GM13976 (cell line): Measurements from ENCODE around the gene TDRD1.

Experiments used
- DNase-seq: peaks from one replicate; pipeline ENCODE4 v3.0.0; 2012; ENCODE audit warnings: low spot score
- in situ Hi-C: fragments of 300-500 bp; cut with MboI; formaldehyde crosslinking; loops from one replicate; pipeline ENCODE4 v1.12.0; 2022; ENCODE audit warnings: low sequenced_read_pairs, mixed read lengths, inconsistent platforms; ENCODE audit not compliant: unreplicated experiment
- TF ChIP-seq, protein P1 (sequence below): IDR thresholded peaks from 2 replicates; pipeline ENCODE4 v1.5.1; 2012; ENCODE audit warnings: borderline replicate concordance, mild to moderate bottlenecking; ENCODE audit not compliant: insufficient read depth; ENCODE audit errors: extremely low read depth, missing control alignments, control extremely low read depth

TDRD1 gene

DNA sequence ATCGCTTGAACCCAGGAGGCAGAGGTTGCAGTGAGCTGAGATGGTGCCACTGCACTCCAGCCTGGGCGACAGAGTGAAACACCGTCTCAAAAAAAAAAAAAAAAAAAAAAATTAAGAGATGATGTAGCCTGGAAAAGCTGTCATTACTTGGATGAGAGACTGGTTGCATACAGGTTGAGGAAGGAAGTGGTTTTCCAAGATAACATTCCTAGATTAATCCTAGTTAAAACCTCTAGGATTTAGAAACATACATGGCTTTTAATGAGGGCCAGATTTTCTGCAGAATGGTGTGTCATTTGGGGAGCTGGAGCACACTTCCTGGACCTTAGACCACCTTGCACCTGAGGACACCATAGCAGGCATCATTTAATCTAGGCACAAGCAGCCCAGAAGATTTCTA, 77.7 kb downstream of the TDRD1 start:
- in situ Hi-C loops = no loop called here
- no peak for DNase-seq
- TF ChIP-seq, protein P1, sequence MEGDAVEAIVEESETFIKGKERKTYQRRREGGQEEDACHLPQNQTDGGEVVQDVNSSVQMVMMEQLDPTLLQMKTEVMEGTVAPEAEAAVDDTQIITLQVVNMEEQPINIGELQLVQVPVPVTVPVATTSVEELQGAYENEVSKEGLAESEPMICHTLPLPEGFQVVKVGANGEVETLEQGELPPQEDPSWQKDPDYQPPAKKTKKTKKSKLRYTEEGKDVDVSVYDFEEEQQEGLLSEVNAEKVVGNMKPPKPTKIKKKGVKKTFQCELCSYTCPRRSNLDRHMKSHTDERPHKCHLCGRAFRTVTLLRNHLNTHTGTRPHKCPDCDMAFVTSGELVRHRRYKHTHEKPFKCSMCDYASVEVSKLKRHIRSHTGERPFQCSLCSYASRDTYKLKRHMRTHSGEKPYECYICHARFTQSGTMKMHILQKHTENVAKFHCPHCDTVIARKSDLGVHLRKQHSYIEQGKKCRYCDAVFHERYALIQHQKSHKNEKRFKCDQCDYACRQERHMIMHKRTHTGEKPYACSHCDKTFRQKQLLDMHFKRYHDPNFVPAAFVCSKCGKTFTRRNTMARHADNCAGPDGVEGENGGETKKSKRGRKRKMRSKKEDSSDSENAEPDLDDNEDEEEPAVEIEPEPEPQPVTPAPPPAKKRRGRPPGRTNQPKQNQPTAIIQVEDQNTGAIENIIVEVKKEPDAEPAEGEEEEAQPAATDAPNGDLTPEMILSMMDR = no peak

DNA sequence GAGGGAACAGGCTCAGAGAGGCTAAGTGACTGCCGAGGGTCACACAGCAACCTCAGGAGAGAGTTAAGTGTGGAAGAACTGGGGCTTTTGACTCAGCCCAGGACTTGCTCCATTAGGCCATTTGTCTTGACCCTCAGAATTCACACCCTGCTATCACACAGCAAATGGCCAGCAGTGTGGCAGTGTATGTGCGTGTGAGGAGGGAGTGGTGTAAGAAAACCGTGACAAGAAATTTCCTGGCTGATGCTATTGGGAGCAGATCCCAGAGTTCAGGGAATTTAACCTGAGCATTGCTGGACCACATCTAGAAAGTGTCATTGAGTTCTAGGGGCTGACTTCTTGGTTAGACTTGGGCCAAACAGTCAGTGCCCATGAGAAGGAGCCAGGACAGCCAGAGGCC, 78.3 kb downstream of the TDRD1 start:
- in situ Hi-C loops = no loop called here
- TF ChIP-seq, protein P1 = no peak

DNA sequence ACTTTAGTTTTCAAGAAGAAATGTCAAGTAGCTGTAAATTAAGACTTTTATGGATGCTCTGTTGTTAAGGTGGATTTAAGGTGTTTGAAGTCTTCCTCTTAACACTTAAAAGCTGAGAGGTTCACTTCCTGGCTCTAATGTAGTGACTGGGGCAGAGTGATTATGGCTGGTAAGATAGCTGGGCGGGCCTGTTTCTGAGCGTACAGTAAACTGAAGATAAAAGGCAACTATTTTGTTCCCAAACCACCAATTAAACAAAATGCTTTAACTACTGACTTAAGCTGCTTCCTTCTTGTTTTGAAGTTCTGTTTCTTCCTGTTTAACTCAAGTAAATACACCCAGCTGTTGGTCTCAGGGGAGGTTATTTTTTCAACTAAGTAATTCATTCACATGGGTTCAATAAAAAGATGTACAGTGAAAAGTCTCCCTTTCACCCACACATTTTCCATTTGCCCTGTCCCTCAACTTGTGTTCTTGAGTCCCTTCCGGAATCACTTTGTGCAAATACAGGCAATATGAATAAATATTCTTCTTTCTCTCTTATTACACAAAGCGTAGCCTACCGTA, 79.2 kb downstream of the TDRD1 start:
- DNase-seq = no peak

More for the DNA sequence above, 78.3 kb downstream of the TDRD1 start:
- DNase-seq = no peak

DNA sequence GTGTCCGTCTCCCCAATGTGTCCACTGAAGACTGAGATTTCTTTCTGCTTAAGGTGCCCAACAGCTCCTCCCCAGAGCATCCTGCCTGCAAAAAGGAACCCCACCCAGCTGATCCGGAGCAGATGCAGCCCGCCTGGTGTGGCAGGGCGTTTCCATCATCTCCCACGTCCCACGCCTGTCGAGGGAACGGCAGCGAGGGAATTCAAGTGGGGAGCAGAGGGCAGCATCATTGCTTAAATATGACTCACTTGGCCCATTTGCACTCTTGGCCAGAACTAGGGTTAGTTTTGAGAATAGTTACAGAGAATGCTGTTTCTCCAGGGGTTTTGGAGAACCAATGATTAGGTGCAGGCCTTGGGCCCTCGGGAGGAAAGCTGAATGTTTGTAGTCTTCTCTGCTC, 80.7 kb downstream of the TDRD1 start:
- in situ Hi-C loops = no loop called here
- TF ChIP-seq, protein P1 = no peak
- DNase-seq = no peak

More for the DNA sequence above, 79.2 kb downstream of the TDRD1 start:
- in situ Hi-C loops = no loop called here
- TF ChIP-seq, protein P1 = no peak

DNA sequence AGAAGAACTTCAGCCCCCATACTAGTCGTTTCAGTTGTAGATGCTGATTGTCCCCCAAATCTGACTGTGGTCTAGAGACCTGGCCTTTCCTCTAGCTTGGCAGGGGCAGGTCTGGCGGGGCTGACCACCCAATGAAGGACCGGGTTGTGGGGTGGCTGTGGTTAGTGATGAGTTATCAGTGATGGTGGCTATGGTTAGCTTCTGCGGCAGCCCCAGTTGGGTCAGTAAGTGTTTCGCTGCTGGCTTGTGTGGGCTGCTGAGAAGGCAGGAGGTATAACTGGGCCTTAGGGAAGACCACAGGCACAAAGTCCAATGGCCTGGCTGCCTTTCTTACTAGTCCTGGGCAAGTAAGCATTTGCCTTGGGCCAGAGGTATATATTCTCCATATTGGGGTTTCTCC, 81.2 kb downstream of the TDRD1 start:
- in situ Hi-C loops = no loop called here
- no peak for DNase-seq
- TF ChIP-seq, protein P1 = no peak

DNA sequence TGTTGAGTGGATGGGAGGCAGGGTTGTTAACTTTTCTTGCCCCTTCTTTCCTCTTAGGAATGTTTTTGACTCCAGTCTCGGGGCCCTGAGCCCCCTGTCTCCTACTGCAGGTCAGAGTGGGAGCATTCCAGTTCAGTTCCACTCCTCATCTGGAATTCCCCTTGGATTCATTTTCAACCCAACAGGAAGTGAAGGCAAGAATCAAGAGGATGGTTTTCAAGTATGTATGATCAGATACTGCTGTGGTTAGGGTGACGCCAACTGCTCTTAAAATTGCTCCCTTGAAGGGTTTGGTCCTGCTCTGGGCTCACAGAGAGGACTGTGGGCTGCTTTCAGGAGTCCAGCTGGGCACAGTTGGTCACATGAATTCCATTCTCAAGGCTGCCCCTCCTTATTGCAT, 81.9 kb downstream of the TDRD1 start:
- in situ Hi-C loops = no loop called here
- TF ChIP-seq, protein P1 = no peak
- DNase-seq = peak; percentile 50
